WTC11 (cell line): ENCODE data around the gene CDH13.

Experiments used
- CTCF ChIP-seq: fragments of 200-600 bp; IDR thresholded peaks from 2 replicates; pipeline ENCODE4 v1.8.0; 2022; ENCODE audit warnings: antibody characterized with exemption
- HMGXB4 ChIP-seq: sonication (generic); formaldehyde crosslinking; IDR thresholded peaks from 2 replicates; pipeline ENCODE4 v1.8.1; 2023; ENCODE audit warnings: mild to moderate bottlenecking, moderate library complexity, missing genetic modification reagents
- JUN ChIP-seq: sonication (generic); formaldehyde crosslinking; IDR thresholded peaks from 2 replicates; pipeline ENCODE4 v1.8.0; 2023; ENCODE audit warnings: mild to moderate bottlenecking, missing genetic modification reagents
- MYBL2 ChIP-seq: sonication (generic); formaldehyde crosslinking; IDR thresholded peaks from 2 replicates; pipeline ENCODE4 v1.8.1; 2023; ENCODE audit warnings: mild to moderate bottlenecking, moderate library complexity, missing genetic modification reagents
- SMAD4 ChIP-seq: sonication (generic); formaldehyde crosslinking; IDR thresholded peaks from 2 replicates; pipeline ENCODE4 v1.8.0; 2022; ENCODE audit warnings: mild to moderate bottlenecking, missing genetic modification reagents
- SP1 ChIP-seq: sonication (generic); formaldehyde crosslinking; conservative IDR thresholded peaks from 2 replicates; pipeline ENCODE4 v1.8.1; 2022; ENCODE audit warnings: missing genetic modification reagents
- TP53 ChIP-seq: sonication (generic); formaldehyde crosslinking; IDR thresholded peaks from 2 replicates; pipeline ENCODE4 v1.8.1; 2023; ENCODE audit warnings: mild to moderate bottlenecking, missing genetic modification reagents
- ZNF512 ChIP-seq: sonication (generic); formaldehyde crosslinking; IDR thresholded peaks from 2 replicates; pipeline ENCODE4 v1.8.1; 2022; ENCODE audit warnings: missing genetic modification reagents, borderline replicate concordance

- TF ChIP-seq SP1 (no peak), JUN (no peak), SMAD4 (CRISPR knock-in tag) (no peak), CTCF (no peak), TP53 (CRISPR knock-in tag) (no peak), ZNF512 (CRISPR knock-in tag) (no peak), HMGXB4 (no peak), MYBL2 (CRISPR knock-in tag) (no peak)
Observed at GRCh38 chr16:82643136-82643535, 16.4 kb downstream of the CDH13 start.
